CD4-positive, alpha-beta memory T cell (primary cell): ENCODE results near the gene SNTB2. TPM values are rescaled to one million over a fixed set of nuclear protein-coding genes. Genes with fewer than 3 reads are reported as not detected.

Experiments
- CTCF ChIA-PET: fragments of 350-600 bp; sonication (Branson Sonifier 250); formaldehyde crosslinking; loops from one replicate; lab custom pipeline; 2021; ENCODE audit warnings: inconsistent platforms; ENCODE audit not compliant: partially characterized antibody; lab: Charles Lee
- POLR2A ChIA-PET: fragments of 350-600 bp; sonication (Branson Sonifier 250); formaldehyde crosslinking; loops from one replicate; lab custom pipeline; 2021; ENCODE audit not compliant: partially characterized antibody; lab: Charles Lee
- DNase-seq, 5 donors: peaks; one replicate each; pipeline versions ENCODE4 v3.0.0 to v3.0.0-alpha.2; 2020 to 2022; ENCODE audit warnings: mixed read lengths in 1 of 5
- H3K27ac ChIP-seq: one replicate; pipeline ENCODE4 v1.7.0; 2013; ENCODE audit warnings: low read depth, low read length
- H3K27me3 ChIP-seq: 2 replicates; pipeline ENCODE4 v1.7.0; 2013; ENCODE audit warnings: mild to moderate bottlenecking, low read length, moderate library complexity; ENCODE audit not compliant: insufficient read depth
- H3K36me3 ChIP-seq: 2 replicates; pipeline ENCODE4 v1.7.0; 2013; ENCODE audit warnings: mild to moderate bottlenecking, low read length, moderate library complexity; ENCODE audit not compliant: insufficient read depth
- H3K4me1 ChIP-seq: 2 replicates; pipeline ENCODE4 v1.7.0; 2013; ENCODE audit warnings: mild to moderate bottlenecking, low read length, moderate library complexity; ENCODE audit not compliant: insufficient read depth
- H3K4me3 ChIP-seq, 2 donors: one replicate each; pipeline ENCODE4 v1.7.0; 2013; ENCODE audit warnings: low read length in 2 of 2, mild to moderate bottlenecking in 1 of 2
- H3K9me3 ChIP-seq, 2 donors: one replicate each; pipeline ENCODE4 v1.7.0; 2013; ENCODE audit warnings: low read length in 2 of 2, control low read depth in 1 of 2; ENCODE audit not compliant: control insufficient read depth in 1 of 2
- H3K27ac Mint-ChIP-seq, 7 donors: one replicate each; pipeline ENCODE4 v1.8.0; 2020 to 2021; ENCODE audit warnings: mixed read lengths in 7 of 7, mild to moderate bottlenecking in 6 of 7, inconsistent platforms in 3 of 7, moderate library complexity in 3 of 7
- H3K27me3 Mint-ChIP-seq, 2 donors: one replicate each; pipeline ENCODE4 v1.8.0; 2020 to 2021; ENCODE audit warnings: mixed read lengths in 2 of 2
- H3K36me3 Mint-ChIP-seq, 2 donors: one replicate each; pipeline ENCODE4 v1.8.0; 2020 to 2021; ENCODE audit warnings: mixed read lengths in 2 of 2, inconsistent platforms in 1 of 2, mild to moderate bottlenecking in 1 of 2
- H3K4me1 Mint-ChIP-seq, 4 donors: one replicate each; pipeline ENCODE4 v1.8.0; 2020 to 2021; ENCODE audit warnings: mixed read lengths in 4 of 4, mild to moderate bottlenecking in 1 of 4
- H3K4me3 Mint-ChIP-seq, 8 donors: one replicate each; pipeline ENCODE4 v1.8.0; 2020 to 2021; ENCODE audit warnings: mixed read lengths in 8 of 8, mild to moderate bottlenecking in 7 of 8, moderate library complexity in 6 of 8, inconsistent platforms in 3 of 8
- H3K9me3 Mint-ChIP-seq, 8 donors: one replicate each; pipeline ENCODE4 v1.8.0; 2020 to 2021; ENCODE audit warnings: mixed read lengths in 8 of 8, mild to moderate bottlenecking in 5 of 8, inconsistent platforms in 3 of 8, moderate library complexity in 1 of 8
- intact Hi-C: fragments of 100-400 bp; cut with micrococcal nuclease; formaldehyde crosslinking; loops from one replicate; pipeline ENCODE4 v1.15.1; 2023
- polyA plus RNA-seq, 2 donors: library from polyadenylated mRNA; unstranded; fragments of 300-500 nt; fragmentation: Illumina TruSeq; gene quantifications; one replicate each; pipeline ENCODE4 v1.2.3, GENCODE V29; 2021
- total RNA-seq, 2 experiments: library from RNA; stranded (reverse); gene quantifications; one replicate each; pipeline ENCODE4 v1.2.3, GENCODE V29; 2021

The SNTB2 gene
- total and polyA plus RNA-seq, 4 experiments from 2014 or later = 4.5 to 21.2 (median 17.3) TPM

- Histone ChIP-seq H3K27me3 (no peaks in the 10 kb centered on the region), H3K9me3 (no peaks in the 10 kb centered on the region), H3K4me3 (no peak overlapping the region), H3K36me3 (no peaks in the 10 kb centered on the region), H3K27ac (no peak overlapping the region), H3K4me1 (no peaks in the 10 kb centered on the region)
- Mint-ChIP-seq H3K4me1 (peaks cover 0 to 4% (median 1%) of the 10 kb centered on the region in 4 donors), H3K4me3 (no peak overlapping the region), H3K27me3 (no peaks in the 10 kb centered on the region), H3K9me3 (peaks cover 0 to 2% (median 0%) of the 10 kb centered on the region in 8 donors), H3K27ac (peak overlapping the region in 1 of 7 donors; percentile 68), H3K36me3 (peaks cover 7 to 40% of the 10 kb centered on the region in 2 donors)
- ChIA-PET CTCF (no interaction called here), POLR2A (interaction anchor here (0.6 to 0.7 kb wide), 2 partner anchors 339 to 411 kb away, joined by 3 to 6 read pairs; partner anchors contain the start of gene WWP2)
- DNase-seq = no peak
- intact Hi-C loops = no loop called here
Measured at GRCh38 chr16:69350536-69351133, 163.7 kb downstream of the SNTB2 start.

- H3K4me1 ChIP-seq = no peaks in the 10 kb centered on the region
- H3K27ac ChIP-seq = no peak within 1 kb of the TSS
- peaks cover 7% of the 10 kb centered on the region for H3K36me3 ChIP-seq
- Mint-ChIP-seq H3K9me3 (peaks cover 0 to 2% (median 0%) of the 10 kb centered on the region in 8 donors), H3K36me3 (peaks cover 9 to 48% of the 10 kb centered on the region in 2 donors), H3K27ac (peak within 1 kb of the TSS in 2 of 7 donors; percentile 15 to 68), H3K27me3 (no peaks in the 10 kb centered on the region), H3K4me1 (peaks cover 0 to 4% (median 1%) of the 10 kb centered on the region in 4 donors), H3K4me3 (no peak within 1 kb of the TSS)
- no peaks in the 10 kb centered on the region for H3K9me3 ChIP-seq
- ChIA-PET CTCF (no interaction called here), POLR2A (interaction anchor here (0.6 to 0.9 kb wide), 3 partner anchors 22 to 411 kb away, joined by 3 to 6 read pairs (median 3); partner anchors contain the start of gene WWP2)
- DNase-seq = no peak
- H3K27me3 ChIP-seq = no peaks in the 10 kb centered on the region
- intact Hi-C loops = no loop called here
- no peak within 1 kb of the TSS for H3K4me3 ChIP-seq
Measured at GRCh38 chr16:69351309-69352027, 164.5 kb downstream of the SNTB2 start, which contains the start of gene TMED6. Gene TMED6 (minus strand): TSS chr16:69351786. CDS start chr16:69351753, 33 bp downstream.

Other genes starting within 250 kb of the SNTB2 start
- 1 to 10 TPM; 2.7 to 3.3 TPM for gene HAS3, start 81.5 kb upstream of the SNTB2 start, total RNA-seq
- gene HAS3, start 81.5 kb upstream of the SNTB2 start, polyA plus RNA-seq = under 1 TPM in 1 of 2 donors, not detected in 1; 0.07 TPM
- gene CHTF8, start 54.6 kb upstream of the SNTB2 start, total RNA-seq = 100 to 1,000 TPM; 141 TPM
- 100 to 1,000 TPM; 160 to 231 TPM for gene CHTF8, start 54.6 kb upstream of the SNTB2 start, polyA plus RNA-seq
- 10 to 100 TPM; 36.9 to 37.0 TPM for gene UTP4, start 54.5 kb upstream of the SNTB2 start, total RNA-seq
- gene UTP4, start 54.5 kb upstream of the SNTB2 start, polyA plus RNA-seq = 10 to 100 TPM; 64.8 to 96.5 TPM
- gene VPS4A, start 124.2 kb downstream of the SNTB2 start, total RNA-seq = 10 to 100 TPM; 46.7 to 48.3 TPM
- gene VPS4A, start 124.2 kb downstream of the SNTB2 start, polyA plus RNA-seq = 10 to 100 TPM; 27.2 to 41.2 TPM
- gene PDF, start 143.4 kb downstream of the SNTB2 start, total RNA-seq = 10 to 100 TPM; 11.8 TPM
- 10 to 100 TPM; 12.6 to 18.0 TPM for gene PDF, start 143.4 kb downstream of the SNTB2 start, polyA plus RNA-seq
- 10 to 100 TPM; 66.0 to 66.1 TPM for gene COG8, start 152.4 kb downstream of the SNTB2 start, total RNA-seq
- 10 to 100 TPM; 31.3 to 34.1 TPM for gene COG8, start 152.4 kb downstream of the SNTB2 start, polyA plus RNA-seq
- gene NIP7, start 152.6 kb downstream of the SNTB2 start, total RNA-seq = 10 to 100 TPM; 30.9 to 31.9 TPM
- gene NIP7, start 152.6 kb downstream of the SNTB2 start, polyA plus RNA-seq = 10 to 100 TPM; 23.4 to 24.4 TPM
- 1 to 10 TPM; 2.5 to 5.4 TPM for gene TMED6, start 164.6 kb downstream of the SNTB2 start, total RNA-seq
- under 1 TPM in 1 of 2 donors, not detected in 1; 0.30 TPM for gene TMED6, start 164.6 kb downstream of the SNTB2 start, polyA plus RNA-seq
- 10 to 100 TPM; 55.2 to 57.3 TPM for gene TERF2, start 198.8 kb downstream of the SNTB2 start, total RNA-seq
- gene TERF2, start 198.8 kb downstream of the SNTB2 start, polyA plus RNA-seq = 10 to 100 TPM; 19.2 to 30.1 TPM
- 10 to 100 TPM; 59.2 to 64.4 TPM for gene CYB5B, start 237.5 kb downstream of the SNTB2 start, total RNA-seq
- 100 to 1,000 TPM; 115 to 141 TPM for gene CYB5B, start 237.5 kb downstream of the SNTB2 start, polyA plus RNA-seq